SH-SY5Y (cell line): ENCODE results near the gene SPSB4.

ENCODE experiments used
- GATA2 ChIP-seq: IDR thresholded peaks from 2 replicates; pipeline ENCODE4 v1.6.1; 2011; ENCODE audit warnings: mild to moderate bottlenecking, low read depth, low read length
- GATA3 ChIP-seq: IDR thresholded peaks from 2 replicates; pipeline ENCODE4 v1.6.1; 2011; ENCODE audit warnings: low read depth, mild to moderate bottlenecking, low read length, moderate library complexity

Gene SPSB4

DNA sequence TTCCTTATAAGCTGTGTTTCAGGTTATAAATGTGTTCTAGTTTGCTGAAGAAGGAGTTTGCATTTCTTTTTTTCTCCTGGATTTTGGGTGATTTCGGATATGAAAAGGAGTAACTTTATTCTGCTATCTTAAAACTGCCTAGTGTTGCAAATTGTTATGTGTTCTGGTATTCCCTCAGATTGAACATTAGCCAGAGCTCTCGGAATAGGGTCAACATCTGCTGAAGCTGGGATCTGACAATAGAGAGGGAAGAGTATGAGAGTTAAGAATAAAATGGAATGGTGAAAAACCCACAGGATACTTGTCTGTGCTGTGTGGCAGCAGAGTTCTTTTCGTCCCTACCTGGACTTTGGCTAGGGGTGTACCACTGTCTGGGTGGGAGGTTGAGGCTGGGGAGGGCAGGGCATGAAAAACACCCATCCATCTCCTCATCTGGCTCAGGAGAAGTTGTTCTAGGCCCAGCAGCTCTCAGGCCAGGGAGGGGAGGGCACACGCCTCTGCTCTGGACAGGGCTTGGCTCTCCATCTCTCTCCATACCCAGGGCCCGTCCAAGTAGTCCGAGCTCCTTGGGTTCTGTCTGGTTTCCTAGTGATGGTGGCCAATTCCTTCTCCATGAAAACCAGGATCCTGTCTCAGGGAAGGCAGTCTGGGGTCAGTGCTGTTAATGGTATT is 13.2 kb downstream of the SPSB4 start:
- TF ChIP-seq GATA2 (no peak), GATA3 (no peak)

DNA sequence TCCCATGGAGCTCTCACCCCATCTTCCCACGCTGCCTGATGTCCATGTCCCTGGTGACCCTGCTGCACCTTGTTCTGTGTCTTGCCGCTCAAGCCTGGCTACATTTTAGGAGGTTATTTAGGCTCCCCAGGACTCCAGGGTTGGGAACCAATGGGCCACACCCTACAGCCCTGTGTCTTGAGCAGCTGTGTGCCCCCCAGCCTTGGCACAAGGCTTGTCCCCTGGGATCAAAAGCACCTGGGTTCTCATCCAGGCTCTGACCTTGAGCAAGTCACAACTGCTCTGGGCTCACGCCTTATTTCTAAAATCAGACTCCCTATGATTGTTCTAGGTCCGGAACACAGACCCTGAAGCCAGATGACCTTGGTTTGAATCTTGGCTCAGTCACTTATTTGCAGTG is 14.1 kb downstream of the SPSB4 start:
- TF ChIP-seq GATA3 (no peak), GATA2 (no peak)

DNA sequence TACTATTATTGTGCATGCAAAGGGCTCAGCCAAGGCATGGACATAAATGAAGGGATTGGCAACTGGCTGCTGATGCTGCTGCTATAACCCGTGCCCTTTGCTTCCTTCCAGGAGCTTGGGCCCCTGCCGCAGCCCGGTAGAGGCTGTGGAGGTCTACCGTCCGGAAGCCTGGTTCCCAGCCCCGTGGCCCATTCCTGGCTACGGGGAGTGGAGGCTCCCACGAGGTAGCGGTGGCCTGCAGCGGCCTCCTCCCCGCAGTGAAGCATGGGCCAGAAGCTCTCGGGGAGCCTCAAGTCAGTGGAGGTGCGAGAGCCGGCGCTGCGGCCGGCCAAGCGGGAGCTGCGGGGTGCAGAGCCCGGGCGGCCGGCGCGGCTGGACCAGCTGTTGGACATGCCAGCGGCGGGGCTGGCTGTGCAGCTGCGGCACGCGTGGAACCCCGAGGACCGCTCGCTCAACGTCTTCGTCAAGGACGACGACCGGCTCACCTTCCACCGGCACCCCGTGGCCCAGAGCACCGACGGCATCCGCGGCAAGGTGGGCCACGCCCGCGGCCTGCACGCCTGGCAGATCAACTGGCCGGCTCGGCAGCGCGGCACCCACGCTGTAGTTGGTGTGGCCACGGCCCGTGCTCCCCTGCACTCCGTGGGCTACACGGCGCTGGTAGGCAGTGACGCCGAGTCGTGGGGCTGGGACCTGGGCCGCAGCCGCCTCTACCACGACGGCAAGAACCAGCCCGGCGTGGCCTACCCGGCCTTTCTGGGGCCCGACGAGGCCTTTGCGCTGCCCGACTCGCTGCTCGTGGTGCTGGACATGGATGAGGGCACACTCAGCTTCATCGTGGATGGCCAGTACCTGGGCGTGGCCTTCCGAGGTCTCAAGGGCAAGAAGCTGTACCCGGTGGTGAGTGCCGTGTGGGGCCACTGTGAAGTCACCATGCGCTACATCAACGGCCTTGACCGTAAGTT is 15.0 kb downstream of the SPSB4 start:
- no peak for TF ChIP-seq GATA3
- no peak for TF ChIP-seq GATA2

DNA sequence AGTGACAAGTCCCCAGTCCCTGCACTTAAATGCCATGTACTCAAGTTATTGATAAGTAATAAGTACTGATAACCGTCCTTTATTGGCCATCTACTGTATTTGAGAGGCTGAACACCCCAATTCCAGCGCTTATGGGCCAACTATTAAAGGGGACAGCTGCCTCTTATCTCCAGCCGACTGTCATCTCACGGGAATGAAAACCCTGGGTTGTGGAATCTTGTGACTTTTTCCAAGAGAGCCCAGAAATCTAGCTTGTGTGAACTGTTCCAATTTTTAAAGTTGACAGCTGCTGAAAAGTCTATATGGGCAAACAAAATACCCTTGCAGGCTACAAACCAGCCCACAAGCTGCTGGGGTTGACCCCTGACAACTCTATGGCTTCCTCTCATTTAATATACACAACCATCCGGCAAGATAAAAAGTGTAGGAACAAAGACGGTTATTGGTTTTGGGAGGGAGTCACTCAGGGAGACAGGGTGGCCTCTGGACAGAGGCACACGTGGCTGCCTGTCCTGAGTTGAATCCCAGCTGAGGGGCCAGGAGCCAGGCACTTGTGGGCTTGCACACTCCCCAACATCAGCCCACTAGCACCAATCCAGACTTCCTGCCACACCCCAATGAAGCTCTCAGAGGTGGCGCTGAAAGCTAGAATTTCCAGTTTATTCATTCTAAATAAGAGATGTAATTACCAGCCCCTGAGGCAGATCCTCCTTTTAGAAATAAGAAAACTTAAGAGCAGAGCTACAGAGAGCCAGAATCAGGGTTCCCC is 16.2 kb downstream of the SPSB4 start:
- no peak for TF ChIP-seq GATA2
- no peak for TF ChIP-seq GATA3

DNA sequence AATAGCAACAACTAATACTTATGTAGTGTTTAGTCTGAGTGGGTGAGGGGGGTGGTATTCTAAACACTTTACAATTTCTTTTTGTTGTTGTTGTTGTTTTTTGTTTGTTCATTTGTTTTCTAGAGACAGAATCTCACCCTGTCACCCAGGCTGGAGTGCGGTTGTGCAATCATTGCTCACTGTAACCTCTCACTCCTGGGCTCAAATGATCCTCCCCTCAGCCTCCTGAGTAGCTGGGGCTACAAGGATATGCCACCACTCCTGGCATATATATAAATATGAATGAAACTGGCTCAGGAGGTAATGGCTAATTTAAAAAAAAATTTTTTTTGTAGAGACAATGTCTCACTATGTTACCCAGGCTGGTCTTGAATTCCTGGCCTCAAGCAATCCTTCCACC is 19.1 kb downstream of the SPSB4 start:
- no peak for TF ChIP-seq GATA3
- TF ChIP-seq GATA2: no peak

DNA sequence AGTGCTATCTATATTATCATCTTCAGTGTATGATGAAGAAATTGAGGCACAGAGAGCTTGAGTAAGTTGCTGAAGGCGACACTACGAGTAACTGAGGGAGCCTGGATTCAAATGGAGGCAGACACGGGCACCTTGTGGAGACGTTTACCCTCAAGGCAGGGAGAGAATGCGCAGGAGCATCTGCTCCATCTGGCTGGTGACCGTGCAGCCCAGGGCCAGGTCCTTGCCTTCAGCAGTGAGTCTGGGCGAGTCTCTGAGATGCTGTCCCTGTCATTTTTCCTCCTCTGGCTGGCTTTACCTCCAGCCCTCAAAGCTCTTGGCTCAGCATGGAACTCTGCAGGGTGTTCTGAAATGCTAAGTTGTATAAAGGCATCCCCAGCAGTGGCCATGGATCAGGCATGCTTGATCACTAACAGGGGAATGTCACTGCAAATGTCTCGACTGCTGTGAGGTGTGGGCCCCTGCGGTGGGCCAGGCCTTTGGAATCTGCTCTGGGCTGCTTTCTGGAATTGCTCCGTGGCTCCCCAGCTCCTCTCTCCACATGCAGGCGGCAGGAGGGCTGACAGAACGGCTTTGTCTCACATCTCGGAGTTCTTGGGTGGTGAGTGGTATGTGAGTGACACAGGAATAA is 19.7 kb downstream of the SPSB4 start:
- TF ChIP-seq GATA3: no peak
- TF ChIP-seq GATA2: no peak

DNA sequence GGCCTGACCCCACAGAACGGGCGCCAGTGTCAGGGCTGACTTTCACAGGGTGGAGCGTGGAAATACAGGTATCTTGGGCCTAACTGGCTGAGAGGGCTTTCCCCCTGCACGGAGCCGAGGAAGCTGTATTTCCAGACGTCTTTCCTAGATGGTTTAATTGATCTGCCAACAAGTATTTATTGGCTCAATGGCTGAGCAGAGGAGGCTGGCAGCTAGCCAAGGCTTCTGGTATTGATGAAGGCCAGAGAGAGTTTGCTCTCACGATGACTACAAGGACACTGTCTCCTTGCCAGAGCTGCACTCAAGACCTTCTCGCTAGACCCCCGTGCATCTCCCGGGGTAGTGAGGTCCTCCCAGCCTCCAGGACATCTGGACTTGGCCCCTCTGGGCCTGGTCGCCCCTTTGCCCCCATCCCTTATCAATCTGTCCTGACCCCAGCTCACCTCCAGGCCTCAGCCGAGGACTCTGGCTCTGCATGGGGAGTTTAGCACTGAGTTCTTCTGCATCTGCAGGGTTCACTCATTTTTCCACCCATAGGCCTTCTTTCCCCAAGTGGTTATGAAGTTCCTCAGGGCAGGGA is 20.6 kb downstream of the SPSB4 start:
- TF ChIP-seq GATA3 (no peak), GATA2 (no peak)

DNA sequence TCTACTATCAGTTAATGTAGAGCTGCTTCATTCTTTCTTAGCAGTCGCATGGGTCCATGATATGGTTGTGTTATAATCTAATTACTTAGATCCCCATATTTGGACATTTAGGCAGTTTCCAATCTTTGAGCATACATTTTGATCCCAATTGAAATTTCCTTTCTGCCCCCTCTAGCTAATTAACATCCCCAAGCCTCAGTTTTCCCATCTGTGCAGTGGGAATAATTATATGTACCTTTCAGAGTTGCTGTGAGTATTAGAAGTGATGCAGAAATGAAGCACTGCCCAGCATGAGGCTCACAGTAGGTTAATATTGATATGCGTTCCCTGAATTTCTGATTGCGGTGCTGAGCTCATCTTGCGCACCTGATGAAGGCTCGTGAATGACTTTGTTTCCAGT is 21.8 kb downstream of the SPSB4 start:
- no peak for TF ChIP-seq GATA3
- no peak for TF ChIP-seq GATA2

DNA sequence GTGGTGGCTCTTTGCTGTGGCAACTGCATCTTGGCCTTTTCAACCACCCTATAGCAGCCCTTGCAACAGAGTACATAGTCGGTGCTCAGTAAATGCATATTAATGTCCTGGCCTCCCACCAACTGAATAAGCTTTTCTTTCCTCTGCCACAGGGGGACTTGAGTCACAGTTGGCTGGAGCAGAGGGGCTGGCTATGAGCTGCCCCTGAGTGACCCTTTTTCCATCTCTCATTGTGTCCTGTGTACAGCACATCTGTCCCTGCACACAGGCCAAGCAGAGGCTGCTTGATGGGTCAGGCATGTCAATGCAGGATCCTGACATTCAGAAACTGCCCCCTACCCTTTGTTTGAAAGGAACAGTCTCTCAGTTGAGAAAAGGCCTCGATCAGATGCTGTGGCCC is 22.4 kb downstream of the SPSB4 start:
- TF ChIP-seq GATA2: no peak
- no peak for TF ChIP-seq GATA3

DNA sequence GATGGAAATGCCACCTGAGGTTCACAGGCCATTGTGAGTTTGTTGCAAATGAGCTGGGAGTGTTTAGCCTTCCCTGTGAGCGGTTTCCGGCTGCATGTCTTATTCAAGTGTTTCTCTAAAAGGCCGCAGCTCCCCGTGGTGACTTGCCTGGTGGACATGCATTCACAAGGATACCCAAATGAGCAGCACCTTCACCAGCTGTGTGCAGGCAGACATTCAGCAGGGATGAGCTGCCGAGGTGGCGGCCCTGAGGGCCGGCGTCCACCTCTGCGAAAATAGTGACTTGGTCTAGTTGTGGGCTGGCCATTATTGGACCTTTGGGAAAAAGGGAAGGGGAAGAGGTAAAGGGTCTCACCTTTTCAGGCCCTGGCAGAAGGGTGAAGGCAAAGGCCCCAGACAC is 23.4 kb downstream of the SPSB4 start:
- TF ChIP-seq GATA3 (no peak), GATA2 (no peak)

DNA sequence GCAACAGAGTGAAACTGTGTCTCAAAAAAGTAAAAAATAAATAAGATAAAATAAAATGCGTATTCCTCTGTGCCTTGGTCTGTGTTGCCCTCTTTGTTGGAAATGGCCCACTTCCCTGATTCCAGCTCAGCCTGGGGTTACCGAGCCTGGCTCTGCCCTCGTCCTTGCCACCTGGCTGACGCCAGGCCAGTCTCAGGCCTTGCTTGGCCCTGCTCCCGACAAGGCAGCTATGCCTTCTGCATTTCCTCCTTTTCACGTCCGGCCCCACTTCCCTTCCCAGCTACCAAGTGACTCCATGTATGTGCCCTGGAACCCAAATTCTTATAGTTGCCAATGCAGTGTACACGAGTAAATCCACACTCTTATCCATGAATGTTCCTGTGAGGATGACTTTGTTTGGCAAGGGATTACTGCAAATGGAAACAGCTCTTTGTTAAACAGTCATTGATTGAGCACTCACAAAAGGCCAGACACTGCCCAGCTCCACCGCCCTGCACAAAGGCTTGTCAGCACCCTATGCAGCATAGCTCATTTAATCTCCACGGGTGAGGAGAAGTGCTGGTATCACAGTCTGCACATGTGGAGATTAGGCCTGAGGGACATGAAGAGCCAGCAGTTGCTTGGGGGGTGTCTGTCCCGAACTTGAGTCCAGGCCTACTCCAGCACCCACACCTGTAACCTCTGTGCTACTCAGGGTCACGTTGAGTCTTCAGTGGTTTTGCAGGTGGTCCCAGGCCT is 25.1 kb downstream of the SPSB4 start:
- TF ChIP-seq GATA2 (no peak), GATA3 (no peak)

DNA sequence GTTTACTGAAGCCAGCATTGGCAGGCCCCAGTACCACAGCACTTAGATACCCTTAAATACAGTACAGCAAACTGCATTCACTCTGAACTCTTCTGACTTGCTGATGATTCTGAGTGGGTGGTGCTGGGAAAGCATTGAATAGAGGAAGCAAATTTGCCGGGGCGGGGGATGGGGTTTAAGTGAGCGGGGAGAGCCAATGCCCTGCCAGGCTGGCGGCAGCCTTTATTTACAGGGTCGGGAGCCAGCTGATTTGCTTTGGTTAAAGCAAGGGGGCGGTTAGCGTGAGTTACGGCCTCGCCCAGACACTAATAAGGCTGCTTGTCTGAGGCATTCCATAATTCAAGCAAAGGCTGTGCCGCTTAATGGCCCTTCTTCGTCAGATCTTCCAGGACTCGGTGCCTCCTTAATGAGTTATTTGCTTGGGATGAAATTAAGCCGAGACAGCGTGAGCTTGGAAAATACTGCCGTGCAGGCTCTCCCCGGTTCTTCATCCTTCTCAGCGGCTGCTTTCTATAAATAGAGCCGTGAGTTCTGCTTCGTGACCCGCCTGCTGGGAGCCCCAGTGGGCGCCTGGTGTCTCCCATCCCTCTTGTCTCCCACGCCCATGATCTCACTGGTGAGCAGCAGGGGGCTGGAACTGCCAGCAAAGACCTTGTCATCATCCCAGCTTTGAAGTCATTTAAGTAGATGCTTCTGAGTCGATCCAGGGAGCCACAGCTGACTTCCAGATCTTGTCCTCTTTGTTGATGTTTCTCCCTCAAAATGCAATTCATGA is 25.8 kb downstream of the SPSB4 start:
- TF ChIP-seq GATA3 (no peak), GATA2 (no peak)

DNA sequence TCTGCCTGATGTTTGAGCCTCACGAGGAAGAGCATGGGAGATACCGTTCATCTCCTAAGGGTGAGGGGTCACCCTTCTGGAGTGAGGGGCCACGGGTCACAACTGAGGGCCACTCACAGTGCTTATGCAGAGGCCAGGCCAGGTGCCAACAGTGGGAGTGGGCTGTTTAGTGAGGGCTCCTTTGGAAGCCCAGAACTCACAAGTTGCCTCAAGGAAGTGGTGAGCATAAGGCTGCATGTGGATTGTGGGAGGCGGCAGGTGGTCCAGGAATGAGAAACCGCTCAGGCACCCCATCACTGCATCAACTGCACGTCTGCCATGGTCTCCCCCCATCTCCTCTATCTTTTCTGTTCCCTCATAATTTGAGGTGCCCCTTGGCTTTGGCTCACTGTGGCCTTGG is 26.5 kb downstream of the SPSB4 start:
- no peak for TF ChIP-seq GATA3
- no peak for TF ChIP-seq GATA2

DNA sequence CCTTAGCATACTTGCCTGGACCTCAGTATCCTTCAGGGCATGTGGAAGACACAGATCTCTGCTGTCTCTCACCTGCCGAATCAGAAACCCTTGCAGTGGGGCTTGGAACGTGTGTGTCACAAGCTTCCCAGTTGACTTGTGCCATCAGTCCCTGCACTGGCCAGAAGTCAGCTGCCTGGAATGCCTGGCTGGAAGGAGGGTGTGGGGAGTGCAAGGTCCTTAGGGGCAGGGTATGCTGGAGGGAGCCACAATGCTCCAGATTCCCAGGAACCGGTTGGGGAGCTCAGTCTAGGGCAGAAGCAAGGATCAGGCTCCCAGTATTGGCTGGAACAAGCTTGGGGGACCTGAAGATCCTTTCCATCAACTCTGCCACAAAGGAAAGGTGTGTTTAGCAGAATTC is 27.1 kb downstream of the SPSB4 start:
- no peak for TF ChIP-seq GATA2
- TF ChIP-seq GATA3: no peak
